Esophagus muscularis mucosa (tissue), 4 donors: ENCODE results near the gene ZNF513. TPM values are rescaled to one million over a fixed set of nuclear protein-coding genes. Genes with fewer than 3 reads are reported as not detected.

Experiments used
- DNase-seq: peaks from one replicate; pipeline ENCODE4 v3.0.0-alpha.2; 2017; ENCODE audit errors: extremely low spot score
- H3K27ac ChIP-seq, 4 donors: fragments of 200-600 bp; sonication (generic); replicated peaks in 1 of 4; 1 replicate in 3 of 4; 2 replicates in 1 of 4; pipeline ENCODE4 v1.5.1; 2016 to 2019; ENCODE audit warnings: mild to moderate bottlenecking in 1 of 4
- H3K27me3 ChIP-seq, 4 donors: fragments of 200-600 bp; sonication (generic); one replicate each; pipeline versions ENCODE4 v1.5.1 to v1.6.0; 2016 to 2019
- H3K36me3 ChIP-seq, 4 donors: fragments of 200-600 bp; sonication (generic); one replicate each; pipeline ENCODE4 v1.5.1; 2016 to 2019
- H3K4me1 ChIP-seq, 4 donors: fragments of 200-600 bp; sonication (generic); one replicate each; pipeline ENCODE4 v1.5.1; 2016 to 2019
- H3K4me3 ChIP-seq, 4 donors: fragments of 200-600 bp; sonication (generic); 1 replicate in 2 of 4; 2 replicates in 2 of 4; pipeline ENCODE4 v1.5.1; 2016 to 2019; ENCODE audit warnings: mild to moderate bottlenecking in 4 of 4, moderate library complexity in 1 of 4
- H3K9me3 ChIP-seq, 4 donors: fragments of 200-600 bp; sonication (generic); 1 replicate in 3 of 4; 2 replicates in 1 of 4; pipeline ENCODE4 v1.5.1; 2016 to 2019
- CTCF ChIP-seq, 3 experiments: fragments of 200-600 bp in 2 of 3; fragments of 450-650 bp in 1 of 3; sonication (generic) in 2 of 3; IDR thresholded peaks; one replicate each; pipeline ENCODE4 v1.5.1; 2017 to 2019; ENCODE audit warnings: antibody characterized with exemption in 3 of 3, mild to moderate bottlenecking in 2 of 3, moderate library complexity in 1 of 3
- EP300 ChIP-seq: sonication (generic); formaldehyde crosslinking; IDR thresholded peaks from one replicate; pipeline ENCODE4 v1.6.1; 2017; ENCODE audit warnings: antibody characterized with exemption
- POLR2A ChIP-seq: fragments of 450-650 bp; IDR thresholded peaks from one replicate; pipeline ENCODE4 v1.6.1; 2017; ENCODE audit warnings: antibody characterized with exemption, moderate library complexity, mild to moderate bottlenecking, low read depth
- POLR2AphosphoS5 ChIP-seq, 2 donors: sonication (generic); formaldehyde crosslinking; IDR thresholded peaks; one replicate each; pipeline ENCODE4 v1.6.1; 2017; ENCODE audit warnings: antibody characterized with exemption in 2 of 2
- WGBS: methylation state at CpG from one replicate; pipeline ENCODE4 v1.1.5; 2018; 5-methylcytosine and 5-hydroxymethylcytosine counted together
- intact Hi-C: fragments of 100-400 bp; cut with DNase I; formaldehyde crosslinking; loops from one replicate; pipeline ENCODE4 v1.15.1; 2023
- total RNA-seq, 4 donors: library from RNA; depleted of rRNA; stranded (reverse); fragments of >200 nt; gene quantifications; one replicate each; pipeline versions ENCODE4 v1.1.0 to v1.2.1, GENCODE V29; 2016

Gene ZNF513
- total RNA-seq, 4 donors from 2014 or later = 8.3 to 14.5 (median 11.4) TPM

- no peaks in the 10 kb centered on the region for H3K9me3 ChIP-seq
- peaks cover 0 to 8% (median 4%) of the 10 kb centered on the region in 4 donors for H3K36me3 ChIP-seq
- no peak overlapping the region for H3K4me3 ChIP-seq
- WGBS = 100% methylated on average over 2 of the region's 2 CpGs
- no peaks in the 10 kb centered on the region for H3K27me3 ChIP-seq
- TF ChIP-seq POLR2AphosphoS5 (IDR thresholded peaks at IDR 0.05) = no peak
- TF ChIP-seq EP300 = no peak
- no peak for TF ChIP-seq POLR2A
- TF ChIP-seq CTCF (IDR thresholded peaks at IDR 0.05) = no peak
- DNase-seq = no peak
- peaks cover 0 to 4% (median 2%) of the 10 kb centered on the region in 4 donors for H3K4me1 ChIP-seq
- intact Hi-C loops = no loop called here
- H3K27ac ChIP-seq = no peak overlapping the region
Measured at GRCh38 chr2:27400348-27401135, 20.0 kb upstream of the ZNF513 start.

GRCh38 chr2:27398962-27399361 lies 18.4 kb upstream of the ZNF513 start:
- H3K27ac ChIP-seq = no peak overlapping the region
- no peak for DNase-seq
- H3K9me3 ChIP-seq = no peaks in the 10 kb centered on the region
- intact Hi-C loops = no loop called here
- peaks cover 0 to 8% (median 0%) of the 10 kb centered on the region in 4 donors for H3K36me3 ChIP-seq
- WGBS = 92% methylated on average over 5 of the region's 5 CpGs
- peaks cover 0 to 4% (median 2%) of the 10 kb centered on the region in 4 donors for H3K4me1 ChIP-seq
- H3K4me3 ChIP-seq = no peak overlapping the region
- no peaks in the 10 kb centered on the region for H3K27me3 ChIP-seq
- TF ChIP-seq POLR2A = no peak

- H3K36me3 ChIP-seq = peaks cover 7 to 14% (median 11%) of the 10 kb centered on the region in 4 donors
- no peak overlapping the region for H3K27ac ChIP-seq
- intact Hi-C loops = no loop called here
- H3K4me1 ChIP-seq = no peaks in the 10 kb centered on the region
- no peak overlapping the region for H3K4me3 ChIP-seq
- 98% methylated on average over 33 of the region's 33 CpGs for WGBS
- no peak for TF ChIP-seq POLR2A
- TF ChIP-seq CTCF (IDR thresholded peaks at IDR 0.05) = no peak
- no peak for TF ChIP-seq POLR2AphosphoS5 (IDR thresholded peaks at IDR 0.05)
- TF ChIP-seq EP300 = no peak
- H3K27me3 ChIP-seq = no peaks in the 10 kb centered on the region
- DNase-seq = no peak
- no peaks in the 10 kb centered on the region for H3K9me3 ChIP-seq
Measured at GRCh38 chr2:27393225-27393624, 12.7 kb upstream of the ZNF513 start.

- Histone ChIP-seq H3K27ac (no peak overlapping the region), H3K4me1 (no peaks in the 10 kb centered on the region), H3K9me3 (no peaks in the 10 kb centered on the region), H3K4me3 (no peak overlapping the region), H3K36me3 (peaks cover 10 to 22% (median 18%) of the 10 kb centered on the region in 4 donors), H3K27me3 (no peaks in the 10 kb centered on the region)
- TF ChIP-seq POLR2AphosphoS5 (IDR thresholded peaks at IDR 0.05) (no peak), POLR2A (no peak), EP300 (no peak), CTCF (IDR thresholded peaks at IDR 0.05) (no peak)
- no peak for DNase-seq
- 96% methylated on average over 9 of the region's 9 CpGs for WGBS
- intact Hi-C loops = no loop called here
Measured at GRCh38 chr2:27390822-27391679, 10.5 kb upstream of the ZNF513 start.

- no peak for DNase-seq
- peaks cover 19 to 43% (median 28%) of the 10 kb centered on the region in 4 donors for H3K4me1 ChIP-seq
- 95% methylated on average over 10 of the region's 10 CpGs for WGBS
- no peaks in the 10 kb centered on the region for H3K27me3 ChIP-seq
- H3K27ac ChIP-seq = peak overlapping the region; percentile 85 to 93 (median 88)
- H3K4me3 ChIP-seq = peak overlapping the region in 1 of 4 donors; percentile 74
- no peaks in the 10 kb centered on the region for H3K9me3 ChIP-seq
- TF ChIP-seq CTCF (IDR thresholded peaks at IDR 0.05) (no peak), POLR2AphosphoS5 (IDR thresholded peaks at IDR 0.05) (no peak), EP300 (no peak), POLR2A (no peak)
- H3K36me3 ChIP-seq = peaks cover 29 to 75% (median 69%) of the 10 kb centered on the region in 4 donors
- intact Hi-C loops = no loop called here
Measured at GRCh38 chr2:27381577-27382181, 1.1 kb upstream of the ZNF513 start.
